GM12878 (cell line): ENCODE measurements around the gene SOX12. TPM values are rescaled to one million over a fixed set of nuclear protein-coding genes. Genes with fewer than 3 reads are reported as not detected.

Source experiments
- BACH1 ChIP-seq: fragments of 450-650 bp; IDR thresholded peaks from 2 replicates; pipeline ENCODE4 v1.6.1; 2017; ENCODE audit warnings: mild to moderate bottlenecking, borderline replicate concordance
- BCL11A ChIP-seq: IDR thresholded peaks from 2 replicates; pipeline ENCODE4 v1.6.1; 2011; ENCODE audit warnings: low read depth, low read length
- BCL3 ChIP-seq: IDR thresholded peaks from 2 replicates; pipeline ENCODE4 v1.6.1; 2011; ENCODE audit warnings: borderline replicate concordance, low read depth, mild to moderate bottlenecking, moderate library complexity, low read length; ENCODE audit not compliant: insufficient read depth, poor library complexity, severe bottlenecking
- GATAD2B ChIP-seq: fragments of 450-650 bp; conservative IDR thresholded peaks from 2 replicates; pipeline ENCODE4 v1.6.1; 2017; ENCODE audit warnings: low read depth, mild to moderate bottlenecking, moderate library complexity
- IKZF2 ChIP-seq, 2 experiments: fragments of 450-650 bp; IDR thresholded peaks; 2 replicates each; pipeline ENCODE4 v1.6.1; 2017; ENCODE audit warnings: mild to moderate bottlenecking in 2 of 2, moderate library complexity in 2 of 2
- JUNB ChIP-seq: IDR thresholded peaks from 2 replicates; pipeline ENCODE4 v1.6.1; 2016; ENCODE audit warnings: antibody characterized with exemption, mild to moderate bottlenecking
- MEF2B ChIP-seq: fragments of 450-650 bp; IDR thresholded peaks from 2 replicates; pipeline ENCODE4 v1.6.1; 2018; ENCODE audit warnings: mild to moderate bottlenecking, moderate library complexity; ENCODE audit not compliant: partially characterized antibody, poor library complexity, severe bottlenecking
- NFYB ChIP-seq: IDR thresholded peaks from 2 replicates; pipeline ENCODE4 v1.6.1; 2011; ENCODE audit warnings: low read depth, mild to moderate bottlenecking, low read length, improper control_type of control experiment, moderate library complexity; ENCODE audit not compliant: insufficient read depth
- NR2C1 ChIP-seq: fragments of 450-650 bp; IDR thresholded peaks from 2 replicates; pipeline ENCODE4 v1.6.1; 2017; ENCODE audit warnings: antibody characterized with exemption, mild to moderate bottlenecking, moderate library complexity
- PAX5 ChIP-seq: IDR thresholded peaks from 2 replicates; pipeline ENCODE4 v1.6.1; 2011; ENCODE audit warnings: low read depth, low read length, borderline replicate concordance
- POU2F2 ChIP-seq: IDR thresholded peaks from 3 replicates; pipeline ENCODE4 v1.6.1; 2011; ENCODE audit warnings: low read depth, mild to moderate bottlenecking, low read length, borderline replicate concordance
- SUZ12 ChIP-seq: fragments of 200-600 bp; sonication (generic); IDR thresholded peaks from one replicate; pipeline ENCODE4 v1.6.1; 2018; ENCODE audit warnings: antibody characterized with exemption, mild to moderate bottlenecking; ENCODE audit not compliant: unreplicated experiment
- TBL1XR1 ChIP-seq: IDR thresholded peaks from 2 replicates; pipeline ENCODE4 v1.6.1; 2012; ENCODE audit warnings: low read depth, low read length, improper control_type of control experiment
- ZNF24 ChIP-seq: fragments of 450-650 bp; IDR thresholded peaks from 2 replicates; pipeline ENCODE4 v1.6.1; 2017; ENCODE audit warnings: antibody characterized with exemption, mild to moderate bottlenecking
- ZNF687 ChIP-seq: fragments of 450-650 bp; IDR thresholded peaks from 2 replicates; pipeline ENCODE4 v1.6.1; 2017; ENCODE audit warnings: mild to moderate bottlenecking, moderate library complexity
- polyA plus RNA-seq, 11 experiments: library from polyadenylated mRNA; depleted of rRNA in 4 of 11; unstranded in 6 of 11; stranded (reverse) in 5 of 11; fragments of >200 nt; fragmentation: Nextera tagmentation in 4 of 11; fragmentation: Illumina TruSeq in 1 of 11; extraction: Ambion mirVana in 4 of 11; extraction: Trizol in 1 of 11; gene quantifications; 1 replicate in 1 of 11; 2 replicates in 10 of 11; pipeline versions ENCODE4 v1.2.1 to v1.2.3, GENCODE V29; 2011 to 2016; ENCODE audit warnings: inconsistent platforms in 2 of 11, missing spikeins in 2 of 11, low read depth in 1 of 11
- total RNA-seq, 4 experiments: library from RNA; depleted of rRNA in 3 of 4; stranded (reverse); fragments of >200 nt in 3 of 4; fragmentation: Illumina TruSeq in 1 of 4; extraction: Trizol in 1 of 4; gene quantifications; 2 replicates each; pipeline versions ENCODE4 v1.2.1 to v1.2.3, GENCODE V29; 2013 to 2021
- TF ChIP-seq, protein P1 (sequence below): IDR thresholded peaks from 2 replicates; pipeline ENCODE4 v1.6.1; 2011; ENCODE audit warnings: mild to moderate bottlenecking, low read depth, low read length, moderate library complexity; ENCODE audit not compliant: insufficient replicate concordance
- TF ChIP-seq, protein P2 (sequence below), 3 experiments: IDR thresholded peaks in 2 of 3; conservative IDR thresholded peaks in 1 of 3; 2 replicates each; pipeline ENCODE4 v1.5.1; 2011; ENCODE audit warnings: low read depth in 3 of 3, low read length in 3 of 3, mild to moderate bottlenecking in 3 of 3, control low read depth in 2 of 3, moderate library complexity in 2 of 3, inconsistent platforms in 1 of 3, mixed read lengths in 1 of 3; ENCODE audit not compliant: control insufficient read depth in 2 of 3, insufficient read depth in 1 of 3; ENCODE audit errors: extremely low read depth in 1 of 3
- TF ChIP-seq, protein P3 (sequence below): IDR thresholded peaks from 2 replicates; pipeline ENCODE4 v1.6.1; 2011; ENCODE audit warnings: low read depth, low read length, improper control_type of control experiment, borderline replicate concordance

SOX12 gene
- total and polyA plus RNA-seq, 10 of the 15 experiments (the other 5 are each of a cell fraction or from before 2014, with no cell fraction given), result 0.50 to 17.9 (median 1.4) TPM

DNA sequence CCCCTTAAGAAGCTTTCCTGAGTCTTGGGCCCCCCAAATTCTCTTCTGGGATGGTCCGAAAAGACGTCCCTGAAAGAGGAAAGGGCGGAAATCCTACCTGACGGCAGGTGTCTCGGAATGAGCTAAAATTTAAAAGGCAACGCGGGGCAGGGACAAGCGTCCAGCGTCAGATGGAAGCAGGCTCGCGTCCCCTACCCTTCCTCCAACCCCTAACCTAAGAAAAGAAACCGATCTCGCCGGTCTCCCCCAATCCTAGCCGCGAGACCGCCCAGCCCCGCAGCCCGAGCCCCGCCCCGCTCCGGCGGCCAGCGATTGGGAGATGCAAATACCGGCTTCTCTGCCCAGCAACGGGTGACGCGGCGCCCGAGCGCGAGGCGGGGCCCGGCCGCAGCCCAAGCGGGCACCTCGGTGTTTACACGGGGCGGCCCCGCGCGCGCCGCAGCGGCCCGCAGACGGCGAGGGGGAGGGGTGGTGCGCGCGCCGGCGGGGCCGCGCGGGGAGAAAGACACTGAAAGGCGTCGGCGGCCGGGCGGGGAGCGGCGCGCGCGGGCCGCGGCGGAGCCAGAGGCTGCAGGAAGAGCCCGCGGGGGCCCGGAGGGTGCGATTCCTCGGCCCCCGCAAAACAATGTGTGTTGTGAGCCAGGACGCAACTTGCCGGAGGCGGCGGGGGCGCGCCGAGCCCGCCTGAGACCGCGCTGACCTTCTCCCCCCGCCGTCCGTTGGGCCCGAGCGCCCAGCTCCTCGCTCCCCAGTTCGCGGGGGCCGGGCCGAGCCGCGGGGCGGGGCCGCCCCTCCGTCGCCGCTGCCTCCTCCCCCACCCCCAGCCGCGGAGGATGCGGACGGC lies at the start of gene SOX12 (continued):
- 0 out of 2 replicates have a peak, but pooled peaks have one; percentile 27 for TF ChIP-seq ZNF687
- no peak for TF ChIP-seq MEF2B
- no peak; the same call in 1 of the 2 replicates for TF ChIP-seq TBL1XR1
- TF ChIP-seq JUNB, result no peak
- TF ChIP-seq BCL11A, result no peak
- TF ChIP-seq, protein P1, sequence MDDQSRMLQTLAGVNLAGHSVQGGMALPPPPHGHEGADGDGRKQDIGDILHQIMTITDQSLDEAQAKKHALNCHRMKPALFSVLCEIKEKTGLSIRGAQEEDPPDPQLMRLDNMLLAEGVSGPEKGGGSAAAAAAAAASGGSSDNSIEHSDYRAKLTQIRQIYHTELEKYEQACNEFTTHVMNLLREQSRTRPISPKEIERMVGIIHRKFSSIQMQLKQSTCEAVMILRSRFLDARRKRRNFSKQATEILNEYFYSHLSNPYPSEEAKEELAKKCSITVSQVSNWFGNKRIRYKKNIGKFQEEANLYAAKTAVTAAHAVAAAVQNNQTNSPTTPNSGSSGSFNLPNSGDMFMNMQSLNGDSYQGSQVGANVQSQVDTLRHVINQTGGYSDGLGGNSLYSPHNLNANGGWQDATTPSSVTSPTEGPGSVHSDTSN, result no peak
- peak; percentile 8; the same call in 1 of the 2 replicates for TF ChIP-seq NR2C1
- TF ChIP-seq IKZF2 (IDR thresholded peaks at IDR 0.05), result no peak
- peak; percentile 39 for TF ChIP-seq BCL3
- TF ChIP-seq, protein P2, sequence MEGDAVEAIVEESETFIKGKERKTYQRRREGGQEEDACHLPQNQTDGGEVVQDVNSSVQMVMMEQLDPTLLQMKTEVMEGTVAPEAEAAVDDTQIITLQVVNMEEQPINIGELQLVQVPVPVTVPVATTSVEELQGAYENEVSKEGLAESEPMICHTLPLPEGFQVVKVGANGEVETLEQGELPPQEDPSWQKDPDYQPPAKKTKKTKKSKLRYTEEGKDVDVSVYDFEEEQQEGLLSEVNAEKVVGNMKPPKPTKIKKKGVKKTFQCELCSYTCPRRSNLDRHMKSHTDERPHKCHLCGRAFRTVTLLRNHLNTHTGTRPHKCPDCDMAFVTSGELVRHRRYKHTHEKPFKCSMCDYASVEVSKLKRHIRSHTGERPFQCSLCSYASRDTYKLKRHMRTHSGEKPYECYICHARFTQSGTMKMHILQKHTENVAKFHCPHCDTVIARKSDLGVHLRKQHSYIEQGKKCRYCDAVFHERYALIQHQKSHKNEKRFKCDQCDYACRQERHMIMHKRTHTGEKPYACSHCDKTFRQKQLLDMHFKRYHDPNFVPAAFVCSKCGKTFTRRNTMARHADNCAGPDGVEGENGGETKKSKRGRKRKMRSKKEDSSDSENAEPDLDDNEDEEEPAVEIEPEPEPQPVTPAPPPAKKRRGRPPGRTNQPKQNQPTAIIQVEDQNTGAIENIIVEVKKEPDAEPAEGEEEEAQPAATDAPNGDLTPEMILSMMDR (IDR thresholded peaks at IDR 0.05 in 2 of 3, conservative IDR thresholded peaks at IDR 0.05 in 1 of 3; ENCODE audit: control insufficient read depth in 2 of 3, extremely low read depth in 1 of 3, insufficient read depth in 1 of 3, low read depth in 3 of 3, low read length in 3 of 3), result no peak
- TF ChIP-seq, protein P3, sequence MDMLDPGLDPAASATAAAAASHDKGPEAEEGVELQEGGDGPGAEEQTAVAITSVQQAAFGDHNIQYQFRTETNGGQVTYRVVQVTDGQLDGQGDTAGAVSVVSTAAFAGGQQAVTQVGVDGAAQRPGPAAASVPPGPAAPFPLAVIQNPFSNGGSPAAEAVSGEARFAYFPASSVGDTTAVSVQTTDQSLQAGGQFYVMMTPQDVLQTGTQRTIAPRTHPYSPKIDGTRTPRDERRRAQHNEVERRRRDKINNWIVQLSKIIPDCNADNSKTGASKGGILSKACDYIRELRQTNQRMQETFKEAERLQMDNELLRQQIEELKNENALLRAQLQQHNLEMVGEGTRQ, result no peak
- peak; percentile 69; the same call in 1 of the 2 replicates for TF ChIP-seq GATAD2B
- TF ChIP-seq POU2F2, result peak; percentile 93
- TF ChIP-seq NFYB, result peak; percentile 66; the same call in 1 of the 2 replicates
- TF ChIP-seq SUZ12, result no peak
- no peak for TF ChIP-seq PAX5
- TF ChIP-seq BACH1, result no peak
- no peak for TF ChIP-seq ZNF24
